Activated CD4-positive, CD25-positive, alpha-beta regulatory T cell treated with anti-CD3 and anti-CD28 coated beads, Interleukin-2, amount 50 U/mL, for 16 hours (primary cell): ENCODE data around the gene PRR18.
A peak's percentile ranks its signal among the peaks of the same experiment; 100 is the strongest.
"Not testable (repeated sequence)": the region's sequence is repeated elsewhere in the genome, so short reads cannot be mapped to it uniquely, and the experiment has no call there.

ENCODE experiments used
- DNase-seq: peaks from one replicate; pipeline ENCODE4 v3.0.0-alpha.2; 2020; ENCODE audit warnings: low read depth, low spot score

PRR18 gene

GRCh38 chr6:166308033-166308768, at the start of gene PRR18:
PRR18 (minus strand) TSS chr6:166308392; CDS start chr6:166308142, 250 bp downstream.
- no peak for DNase-seq

DNA sequence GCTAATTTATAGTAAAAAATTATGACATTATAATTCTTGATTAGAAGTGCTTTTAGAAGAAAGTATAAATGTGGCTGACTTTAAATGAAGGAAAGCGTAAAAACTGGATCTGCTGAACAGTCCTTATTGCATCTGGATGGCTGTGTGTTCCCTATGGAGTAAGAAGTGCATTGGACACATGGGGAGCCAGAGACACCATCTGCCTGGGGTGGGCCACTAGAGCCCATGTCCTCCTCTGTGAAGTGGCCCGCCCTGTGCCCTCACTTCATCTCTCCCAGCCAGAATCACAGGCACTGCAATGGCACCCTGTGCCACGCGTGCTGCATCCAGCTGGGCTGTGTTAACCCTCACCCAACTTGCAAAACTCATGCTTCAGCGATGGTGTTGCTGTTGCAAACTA, 47.4 kb upstream of the PRR18 start:
- DNase-seq = no peak

- DNase-seq = no peak
These were observed 46.8 kb upstream of the PRR18 start for GRCh38 chr6:166354965-166355364.

DNA sequence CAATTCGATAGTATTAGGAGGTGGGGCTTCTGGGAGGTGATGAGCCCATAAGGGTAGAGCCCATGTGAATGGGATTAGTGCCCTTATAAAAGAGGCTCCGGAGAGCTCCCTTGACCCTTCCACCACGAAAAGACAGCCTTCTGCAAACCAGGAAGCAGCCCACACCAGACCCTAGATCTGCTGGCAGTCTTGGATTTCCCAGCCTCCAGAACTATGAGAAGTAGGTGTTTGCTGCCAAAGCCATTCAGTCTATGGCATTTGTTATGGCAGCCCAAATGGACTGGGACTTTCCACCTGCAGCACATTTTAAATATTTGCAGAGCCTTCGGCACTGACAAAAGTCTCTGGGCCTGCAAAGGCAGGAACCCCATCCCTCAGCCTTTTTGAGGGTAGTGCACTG, 46.0 kb upstream of the PRR18 start:
- no peak for DNase-seq

- DNase-seq = no peak
These were observed 45.3 kb upstream of the PRR18 start for GRCh38 chr6:166353507-166353906.

GRCh38 chr6:166352923-166353322, 44.7 kb upstream of the PRR18 start:
- no peak for DNase-seq

GRCh38 chr6:166351715-166352285, 43.6 kb upstream of the PRR18 start:
- no peak for DNase-seq

DNA sequence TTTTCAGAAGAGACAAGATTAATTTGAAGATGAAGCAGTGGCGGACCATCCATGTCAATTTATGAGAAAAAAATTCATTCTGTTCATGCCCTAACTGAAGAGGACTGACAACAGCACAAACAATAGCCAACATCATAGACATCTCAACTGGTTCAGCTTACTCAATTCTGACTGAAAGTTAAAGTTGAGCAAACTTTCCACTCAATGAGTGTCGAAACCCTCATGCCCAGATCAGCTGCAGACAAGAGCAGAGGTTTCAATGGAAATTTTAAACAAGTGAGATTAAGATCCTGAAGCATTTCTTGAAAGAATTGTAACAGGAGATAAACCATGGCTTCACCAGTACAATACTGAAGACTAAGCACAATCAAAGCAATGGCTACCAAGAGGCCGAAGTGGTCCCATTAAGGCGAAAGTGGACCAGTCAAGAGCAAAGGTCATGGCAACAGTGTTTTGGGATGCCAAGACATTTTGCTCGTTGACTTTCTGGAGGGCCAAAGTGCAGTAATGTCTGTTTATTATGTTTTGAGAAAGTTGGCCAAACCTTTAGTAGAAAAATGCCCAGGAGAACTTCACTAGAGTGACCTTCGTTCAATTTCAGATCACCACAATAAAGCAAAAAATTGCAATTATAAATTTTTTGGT, 40.2 kb upstream of the PRR18 start:
- no peak for DNase-seq

GRCh38 chr6:166346965-166347364, 38.8 kb upstream of the PRR18 start:
- no peak for DNase-seq

GRCh38 chr6:166346449-166346848, 38.3 kb upstream of the PRR18 start:
- DNase-seq = no peak

DNA sequence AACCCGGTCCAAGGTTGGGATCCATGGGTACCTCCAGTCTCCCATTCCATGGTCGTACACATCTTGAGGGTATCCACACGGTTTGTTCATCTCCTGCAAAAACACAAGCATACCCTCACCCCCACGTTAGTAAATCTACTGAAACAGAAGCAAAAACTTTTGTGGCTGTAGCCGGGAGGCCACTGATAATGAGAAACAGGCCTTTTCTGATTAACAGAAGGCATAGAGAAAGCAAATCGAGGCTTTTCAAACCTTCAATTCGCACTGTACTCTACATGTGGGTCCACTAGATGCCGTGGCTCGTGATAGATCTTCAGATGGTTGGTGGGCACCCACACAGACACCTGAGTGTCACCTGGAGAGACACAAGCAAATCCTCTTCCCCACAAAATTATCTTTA, 37.5 kb upstream of the PRR18 start:
- not testable (repeated sequence) for DNase-seq

GRCh38 chr6:166344921-166345320, 36.7 kb upstream of the PRR18 start:
- DNase-seq = not testable (repeated sequence)

GRCh38 chr6:166344240-166344639, 36.0 kb upstream of the PRR18 start:
- DNase-seq = no peak

- DNase-seq = no peak
These were observed 34.9 kb upstream of the PRR18 start for GRCh38 chr6:166343150-166343487.

GRCh38 chr6:166342349-166343149, 34.4 kb upstream of the PRR18 start, which contains the start of gene SFT2D1:
SFT2D1 (minus strand) TSS chr6:166342545; CDS start chr6:166342481, 64 bp downstream.
- peak; percentile 54 for DNase-seq

DNA sequence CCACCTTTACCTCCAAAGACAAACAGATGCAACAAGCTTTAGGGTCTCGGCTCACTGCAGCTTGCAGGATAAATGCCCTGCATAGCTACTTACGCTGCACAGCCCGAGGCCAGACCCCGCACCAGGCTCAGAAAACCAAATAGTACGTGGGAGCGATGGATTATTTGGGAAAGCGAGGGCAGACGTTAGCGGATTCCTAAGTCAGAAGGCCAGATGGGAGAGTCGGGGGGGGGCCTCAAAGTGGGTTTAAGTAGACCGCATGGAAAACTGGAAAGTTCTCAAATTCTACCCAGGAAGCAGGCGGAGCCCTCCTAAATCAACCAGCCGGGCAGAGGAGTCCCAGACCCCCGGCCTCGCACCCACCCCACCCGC, 33.8 kb upstream of the PRR18 start:
- DNase-seq = no peak

DNA sequence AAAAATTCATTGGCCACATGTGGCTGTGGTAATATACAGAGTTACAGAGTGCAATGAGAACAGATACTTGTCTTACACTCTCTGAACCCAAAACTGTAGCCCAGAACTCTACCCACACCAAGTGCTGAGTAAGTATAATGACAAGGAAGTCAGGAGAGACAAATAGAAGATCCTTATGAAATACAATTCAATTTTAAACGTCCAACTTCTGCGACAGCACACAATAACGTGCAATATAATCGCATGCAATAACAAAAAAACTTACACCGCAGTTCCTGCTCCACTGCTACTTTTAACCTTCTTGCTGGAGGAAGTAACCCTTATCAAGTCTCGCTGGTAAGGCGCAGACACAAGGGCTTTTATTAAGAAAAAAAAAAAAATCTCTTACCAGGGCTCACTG, 33.3 kb upstream of the PRR18 start:
- no peak for DNase-seq

DNA sequence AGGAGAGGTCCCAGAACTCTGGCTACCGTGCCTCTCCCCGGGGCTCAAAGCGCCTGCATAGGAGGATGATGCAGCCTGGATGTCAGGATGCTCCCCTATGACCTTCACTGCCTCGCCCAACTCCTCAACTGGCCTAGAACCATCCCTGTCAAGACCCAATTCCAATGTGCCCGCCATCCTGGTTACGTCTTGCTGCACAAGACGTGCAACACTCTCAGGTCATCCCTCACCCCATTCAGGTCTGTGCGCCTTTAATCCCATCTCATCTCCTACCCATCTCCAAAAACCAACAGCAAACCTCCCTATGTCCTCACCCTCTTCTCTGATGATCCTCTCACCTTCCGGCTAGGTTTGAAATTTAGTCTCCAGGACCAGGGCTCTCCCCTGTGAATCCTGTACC, 30.7 kb upstream of the PRR18 start:
- no peak for DNase-seq

DNA sequence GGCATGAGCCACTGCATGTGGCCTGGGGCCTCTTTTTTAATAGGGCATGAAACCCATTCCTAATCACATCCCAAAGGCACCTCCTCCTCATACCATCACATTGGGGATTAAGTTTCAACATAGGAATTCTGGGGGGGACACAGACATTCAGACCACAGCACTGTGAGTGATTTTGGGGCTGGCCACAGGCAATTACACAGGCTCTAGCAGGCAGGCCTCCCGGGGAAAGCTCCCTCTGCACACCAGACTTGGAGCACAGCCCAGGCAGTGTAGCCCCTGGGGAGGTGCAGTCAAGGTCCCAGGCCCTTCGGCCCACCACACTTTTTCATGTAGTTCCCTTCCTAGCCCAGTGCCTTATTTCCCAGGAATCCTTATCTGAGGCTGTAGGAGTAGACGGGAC, 28.7 kb upstream of the PRR18 start:
- DNase-seq = no peak

DNA sequence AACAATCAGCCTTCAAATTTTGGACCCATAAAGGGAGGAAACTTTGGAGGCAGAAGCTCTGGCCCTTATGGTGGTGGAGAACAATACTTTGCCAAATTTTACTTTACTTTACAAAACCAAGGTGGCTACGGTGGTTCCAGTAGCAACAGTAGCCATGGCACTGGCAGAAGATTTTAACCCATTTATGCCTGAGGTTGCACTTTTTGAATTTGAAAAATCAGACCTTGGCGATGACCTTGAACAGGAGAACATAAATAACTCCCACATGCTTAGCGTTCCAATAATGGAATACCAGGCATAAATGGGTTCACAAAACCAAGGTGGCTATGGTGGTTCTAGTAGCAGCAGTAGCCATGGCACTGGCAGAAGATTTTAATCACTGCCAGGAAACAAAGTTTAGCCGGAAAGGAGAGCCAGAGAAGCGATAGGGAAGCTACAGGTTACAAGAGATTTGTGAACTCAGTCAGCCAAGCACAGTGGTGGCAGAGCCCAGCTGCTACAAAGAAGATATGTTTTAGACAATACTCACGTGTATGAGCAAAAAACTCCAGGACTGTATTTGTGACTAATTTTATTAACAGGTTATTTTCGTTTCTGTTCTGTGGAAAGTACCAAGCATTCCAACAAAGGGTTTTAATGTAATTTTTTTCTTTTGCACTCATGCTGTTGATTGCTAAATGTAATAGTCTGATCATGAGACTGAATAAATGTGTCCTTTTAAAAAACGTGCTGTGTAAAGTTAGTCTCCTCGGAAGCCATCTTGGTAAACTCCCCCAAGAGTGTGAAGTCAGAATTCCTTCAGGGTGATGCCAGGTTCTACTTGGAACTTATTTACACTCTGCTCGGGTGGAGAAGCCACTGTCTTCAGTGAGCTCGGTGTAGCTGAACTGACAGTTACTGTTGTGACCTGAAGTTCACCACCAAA, 27.4 kb upstream of the PRR18 start:
- DNase-seq = no peak

DNA sequence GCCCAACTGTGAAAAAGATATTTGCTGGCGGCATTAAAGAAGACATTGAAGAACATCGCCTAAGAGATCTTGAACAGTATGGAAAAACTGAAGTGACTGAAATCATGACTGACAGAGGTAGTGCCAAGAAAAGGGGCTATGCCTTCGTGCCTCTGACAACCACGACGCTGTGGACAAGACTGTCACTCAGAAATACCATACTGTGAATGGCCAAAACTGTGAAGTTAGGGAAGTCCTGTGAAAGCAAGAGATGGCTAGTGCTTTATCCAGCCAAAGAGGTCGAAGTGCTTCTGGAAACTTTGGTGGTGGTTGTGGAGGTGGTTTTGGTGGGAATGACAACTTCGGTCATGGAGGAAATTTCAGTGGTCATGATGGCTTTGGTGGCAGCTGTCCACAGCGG, 26.7 kb upstream of the PRR18 start:
- no peak for DNase-seq
